IMR-90 (cell line): ENCODE data around the gene TM4SF4. TPM values are rescaled to one million over a fixed set of nuclear protein-coding genes. Genes with fewer than 3 reads are reported as not detected.

Experiments used
- ATAC-seq: fragments of 200-7000 bp; cut with Tn5 transposase; 2 replicates; pipeline ENCODE4 v1.9.1; 2020; ENCODE audit warnings: low read depth, mild to moderate bottlenecking, moderate library complexity
- BruUV-seq: library from RNA; stranded (reverse); fragments of 400-500 nt; replicated peaks from 2 replicates; lab custom pipeline; 2021; lab: Mats Ljungman, UMichigan
- CTCF ChIA-PET: fragments of 300-600 bp; formaldehyde crosslinking; extraction: SDS; loops from one replicate; lab custom pipeline; 2021; ENCODE audit warnings: antibody characterized with exemption; lab: Yijun Ruan, JAX
- POLR2A ChIA-PET: fragments of 300-600 bp; sonication (Branson Sonifier 250); formaldehyde crosslinking; loops from one replicate; lab custom pipeline; 2022; ENCODE audit warnings: antibody characterized with exemption; ENCODE audit not compliant: unreplicated experiment; lab: Charles Lee
- DNase-seq: peaks from one replicate; pipeline ENCODE4 v3.0.0; 2013
- H2AFZ ChIP-seq: replicated peaks from 2 replicates; pipeline ENCODE3; 2013; ENCODE audit warnings: low read length, mild to moderate bottlenecking; ENCODE audit not compliant: poor library complexity
- H2AK5ac ChIP-seq: 2 replicates; pipeline ENCODE4 v1.6.1; 2013; ENCODE audit warnings: low read depth, low read length, inconsistent platforms
- H2AK9ac ChIP-seq: replicated peaks from 2 replicates; pipeline ENCODE3; 2013; ENCODE audit warnings: mild to moderate bottlenecking, low read depth, low read length, moderate library complexity; ENCODE audit not compliant: poor library complexity
- H2BK120ac ChIP-seq: 2 replicates; pipeline ENCODE4 v1.6.1; 2013; ENCODE audit warnings: low read depth, low read length, inconsistent platforms
- H2BK15ac ChIP-seq: 3 replicates; pipeline ENCODE4 v1.6.1; 2013; ENCODE audit warnings: low read depth, low read length, inconsistent platforms
- H2BK20ac ChIP-seq: 2 replicates; pipeline ENCODE4 v1.6.1; 2013; ENCODE audit warnings: low read depth, mild to moderate bottlenecking, inconsistent platforms, low read length, moderate library complexity
- H2BK5ac ChIP-seq: 2 replicates; pipeline ENCODE4 v1.6.1; 2013; ENCODE audit warnings: mild to moderate bottlenecking, low read depth, low read length, inconsistent platforms; ENCODE audit not compliant: poor library complexity, severe bottlenecking
- H3K14ac ChIP-seq: replicated peaks from 2 replicates; pipeline ENCODE4 v1.6.1; 2013; ENCODE audit warnings: low read depth, low read length, inconsistent platforms
- H3K18ac ChIP-seq: 2 replicates; pipeline ENCODE4 v1.6.1; 2013; ENCODE audit warnings: low read depth, low read length, control low read depth
- H3K23ac ChIP-seq: 2 replicates; pipeline ENCODE4 v1.6.1; 2013; ENCODE audit warnings: low read depth, low read length, inconsistent platforms
- H3K27ac ChIP-seq: 2 replicates; pipeline ENCODE4 v1.5.1; 2013; ENCODE audit warnings: mild to moderate bottlenecking, control low read depth, low read length; ENCODE audit not compliant: insufficient read depth
- H3K27me3 ChIP-seq: 2 replicates; pipeline ENCODE4 v1.6.1; 2013; ENCODE audit warnings: low read length; ENCODE audit not compliant: control insufficient read depth, insufficient read depth
- H3K36me3 ChIP-seq: 2 replicates; pipeline ENCODE4 v1.6.1; 2013; ENCODE audit warnings: low read length, mixed read lengths; ENCODE audit not compliant: control insufficient read depth, insufficient read depth
- H3K4ac ChIP-seq: 2 replicates; pipeline ENCODE4 v1.6.1; 2013; ENCODE audit warnings: low read depth, low read length, inconsistent platforms
- H3K4me1 ChIP-seq: 2 replicates; pipeline ENCODE4 v1.6.1; 2013; ENCODE audit warnings: low read length, mixed read lengths; ENCODE audit not compliant: control insufficient read depth, insufficient read depth
- H3K4me2 ChIP-seq: 2 replicates; pipeline ENCODE4 v1.6.1; 2013; ENCODE audit warnings: low read depth, mild to moderate bottlenecking, control low read depth, low read length, moderate library complexity
- H3K4me3 ChIP-seq: 2 replicates; pipeline ENCODE4 v1.5.1; 2013; ENCODE audit warnings: low read depth, mild to moderate bottlenecking, control low read depth, low read length, moderate library complexity; ENCODE audit not compliant: insufficient read depth
- H3K56ac ChIP-seq: 2 replicates; pipeline ENCODE4 v1.6.1; 2013; ENCODE audit warnings: low read length, inconsistent platforms; ENCODE audit not compliant: insufficient read depth; ENCODE audit errors: extremely low read depth
- H3K79me1 ChIP-seq, 2 experiments: 2 replicates each; pipeline ENCODE4 v1.6.1; 2013; ENCODE audit warnings: low read length in 2 of 2, inconsistent platforms in 1 of 2, low read depth in 1 of 2
- H3K9ac ChIP-seq: 2 replicates; pipeline ENCODE4 v1.6.1; 2013; ENCODE audit warnings: low read depth, low read length, control low read depth
- H3K9me1 ChIP-seq: 2 replicates; pipeline ENCODE4 v1.6.1; 2013; ENCODE audit warnings: low read length, inconsistent platforms; ENCODE audit not compliant: insufficient read depth
- H3K9me3 ChIP-seq: 2 replicates; pipeline ENCODE4 v1.6.1; 2013; ENCODE audit warnings: low read length; ENCODE audit not compliant: control insufficient read depth, insufficient read depth
- H4K20me1 ChIP-seq: 2 replicates; pipeline ENCODE4 v1.6.1; 2013; ENCODE audit warnings: low read length, inconsistent platforms; ENCODE audit not compliant: insufficient read depth
- H4K5ac ChIP-seq: 2 replicates; pipeline ENCODE4 v1.6.1; 2013; ENCODE audit warnings: mild to moderate bottlenecking, low read depth, low read length, control low read depth
- H4K8ac ChIP-seq, 2 experiments: 2 replicates each; pipeline ENCODE4 v1.6.1; 2013; ENCODE audit warnings: low read depth in 2 of 2, low read length in 2 of 2, control low read depth in 1 of 2, inconsistent platforms in 1 of 2
- H4K91ac ChIP-seq: 2 replicates; pipeline ENCODE4 v1.6.1; 2013; ENCODE audit warnings: low read depth, low read length, inconsistent platforms; ENCODE audit not compliant: insufficient read depth
- CEBPB ChIP-seq: IDR thresholded peaks from 2 replicates; pipeline ENCODE4 v1.6.1; 2012; ENCODE audit warnings: low read depth, low read length, improper control_type of control experiment
- MXI1 ChIP-seq: IDR thresholded peaks from 2 replicates; pipeline ENCODE4 v1.6.1; 2012; ENCODE audit warnings: low read depth, mild to moderate bottlenecking, low read length, moderate library complexity, borderline replicate concordance
- POLR2A ChIP-seq: IDR thresholded peaks from 2 replicates; pipeline ENCODE4 v1.6.1; 2012; ENCODE audit warnings: mild to moderate bottlenecking, low read depth, low read length
- RCOR1 ChIP-seq: IDR thresholded peaks from 2 replicates; pipeline ENCODE4 v1.6.1; 2012; ENCODE audit warnings: mild to moderate bottlenecking, low read length, improper control_type of control experiment; ENCODE audit not compliant: insufficient replicate concordance
- RFX5 ChIP-seq: IDR thresholded peaks from 2 replicates; pipeline ENCODE4 v1.8.0; 2012; ENCODE audit warnings: low read depth, mild to moderate bottlenecking, low read length, moderate library complexity
- SMC3 ChIP-seq: fragments of 150-350 bp; IDR thresholded peaks from 2 replicates; pipeline ENCODE4 v1.6.1; 2016; ENCODE audit warnings: low read depth, mild to moderate bottlenecking, antibody characterized with exemption, low read length, moderate library complexity
- WGBS, 2 experiments: methylation state at CpG; one replicate each; pipeline versions ENCODE4 v1.1.5 to v1.1.7; 2013; ENCODE audit warnings: missing lambda C conversion rate in 2 of 2; ENCODE audit not compliant: insufficient read length in 1 of 2; ENCODE audit errors: extremely low coverage in 2 of 2; 5-methylcytosine and 5-hydroxymethylcytosine counted together
- dilution Hi-C: fragments of 300-500 bp; cut with HindIII; formaldehyde crosslinking; loops from one replicate; pipeline ENCODE4 v1.14.3; 2018; ENCODE audit warnings: low sequenced_read_pairs; ENCODE audit not compliant: unreplicated experiment
- in situ Hi-C: fragments of 300-500 bp; cut with MboI; formaldehyde crosslinking; loops from 3 replicates; pipeline ENCODE4 v1.14.3; 2019; ENCODE audit warnings: low sequenced_read_pairs, inconsistent platforms, mixed read lengths
- intact Hi-C: fragments of 100-400 bp; cut with micrococcal nuclease; formaldehyde crosslinking; loops from 2 replicates; pipeline ENCODE4 v1.10.0; 2022
- polyA plus RNA-seq, 3 experiments: library from polyadenylated mRNA; depleted of rRNA; stranded (reverse); fragments of >200 nt; gene quantifications; 2 replicates each; pipeline ENCODE4 v1.2.3, GENCODE V29; 2012; ENCODE audit warnings: low replicate concordance in 1 of 3
- total RNA-seq: library from RNA; depleted of rRNA; stranded (reverse); fragments of >200 nt; gene quantifications from 2 replicates; pipeline ENCODE4 v1.2.3, GENCODE V29; 2012
- TF ChIP-seq, protein P1 (sequence below): conservative IDR thresholded peaks from 2 replicates; pipeline ENCODE4 v1.5.1; 2012; ENCODE audit warnings: mild to moderate bottlenecking, low read depth, low read length, improper control_type of control experiment
- TF ChIP-seq, protein P2 (sequence below): fragments of 150-350 bp; IDR thresholded peaks from 2 replicates; pipeline ENCODE4 v1.6.1; 2016; ENCODE audit warnings: low read depth, mild to moderate bottlenecking, low read length, moderate library complexity, borderline replicate concordance

The TM4SF4 gene
- total and polyA plus RNA-seq, 2 of the 4 experiments (the other 2 are of a cell fraction): 0.60 to 1.6 TPM

DNA sequence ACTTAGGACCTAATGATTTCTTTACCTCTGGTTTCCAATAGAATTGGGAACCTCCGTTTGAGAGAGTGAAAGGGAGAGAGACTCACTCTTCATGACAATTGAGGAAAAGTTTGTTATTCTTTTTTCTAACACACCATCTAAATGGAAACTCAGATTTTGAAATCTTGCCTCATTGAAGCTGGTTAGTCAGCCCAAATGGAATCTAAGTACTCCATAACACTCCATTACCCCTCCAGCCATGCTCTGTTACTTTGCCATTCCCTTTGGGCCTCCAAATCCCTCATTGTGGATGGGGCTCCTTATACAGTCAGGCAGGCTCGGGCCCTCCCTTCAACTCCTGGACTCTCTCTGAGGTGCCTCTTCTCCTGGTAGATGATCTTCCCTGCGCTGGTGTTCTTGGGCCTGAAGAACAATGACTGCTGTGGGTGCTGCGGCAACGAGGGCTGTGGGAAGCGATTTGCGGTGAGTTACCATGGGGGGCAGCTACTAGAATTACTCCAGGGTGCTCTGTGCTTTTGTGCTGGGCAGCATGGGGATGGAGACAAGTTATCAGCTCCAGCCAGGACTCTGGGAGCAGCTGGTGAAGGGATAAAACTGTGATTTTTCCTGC lies 1.1 kb downstream of the TM4SF4 start:
- DNase-seq (peak; percentile 19), ATAC-seq (no peak)
- Histone ChIP-seq H2AK5ac (peak overlapping the region; percentile 86), H3K4me2 (no peak overlapping the region), H3K9ac (no peak overlapping the region), H3K79me1 (peaks cover 0 to 11% of the 10 kb centered on the region in 2 experiments; a peak in 2 of 4 replicates), H3K4me1 (peaks cover 22% of the 10 kb centered on the region), H4K20me1 (no peaks in the 10 kb centered on the region), H2BK5ac (peak overlapping the region; percentile 35), H3K9me3 (peaks cover 3% of the 10 kb centered on the region; the same call in 1 of the 2 replicates), H3K27ac (peak overlapping the region; percentile 37), H4K8ac (peak overlapping the region in 1 of 2 experiments; percentile 49; a peak in 2 of 4 replicates), H3K14ac (peak overlapping the region; percentile 66), H3K4me3 (no peak overlapping the region), H2BK20ac (peak overlapping the region; percentile 72; the same call in 1 of the 2 replicates), H3K4ac (peak overlapping the region; percentile 55; the same call in 1 of the 2 replicates), H2AFZ (peak overlapping the region; percentile 59), H3K56ac (no peak overlapping the region), H3K36me3 (no peaks in the 10 kb centered on the region), H3K23ac (no peak overlapping the region), H3K18ac (peak overlapping the region; percentile 58), H4K91ac (peak overlapping the region; percentile 22; the same call in 1 of the 2 replicates), H4K5ac (peak overlapping the region; percentile 45; the same call in 1 of the 2 replicates), H2BK120ac (peak overlapping the region; percentile 77), H3K27me3 (no peaks in the 10 kb centered on the region), H2BK15ac (peak overlapping the region; percentile 94; the same call in 1 of the 3 replicates), H2AK9ac (peak overlapping the region; percentile 10), H3K9me1 (peaks cover 8% of the 10 kb centered on the region)
- dilution Hi-C loops (no loop called here), in situ Hi-C loops (loop anchor here (5.0 kb wide), 1 partner anchor 78 kb away; no protein-coding TSS in a partner anchor), intact Hi-C loops (no loop called here)
- POLR2A ChIA-PET: no interaction called here
- WGBS, 2 experiments: no CpG with 5 or more reads among the region's 7 CpGs
- BruUV-seq: no TSS peak
- CTCF ChIA-PET: no interaction called here
- TF ChIP-seq, protein P1, sequence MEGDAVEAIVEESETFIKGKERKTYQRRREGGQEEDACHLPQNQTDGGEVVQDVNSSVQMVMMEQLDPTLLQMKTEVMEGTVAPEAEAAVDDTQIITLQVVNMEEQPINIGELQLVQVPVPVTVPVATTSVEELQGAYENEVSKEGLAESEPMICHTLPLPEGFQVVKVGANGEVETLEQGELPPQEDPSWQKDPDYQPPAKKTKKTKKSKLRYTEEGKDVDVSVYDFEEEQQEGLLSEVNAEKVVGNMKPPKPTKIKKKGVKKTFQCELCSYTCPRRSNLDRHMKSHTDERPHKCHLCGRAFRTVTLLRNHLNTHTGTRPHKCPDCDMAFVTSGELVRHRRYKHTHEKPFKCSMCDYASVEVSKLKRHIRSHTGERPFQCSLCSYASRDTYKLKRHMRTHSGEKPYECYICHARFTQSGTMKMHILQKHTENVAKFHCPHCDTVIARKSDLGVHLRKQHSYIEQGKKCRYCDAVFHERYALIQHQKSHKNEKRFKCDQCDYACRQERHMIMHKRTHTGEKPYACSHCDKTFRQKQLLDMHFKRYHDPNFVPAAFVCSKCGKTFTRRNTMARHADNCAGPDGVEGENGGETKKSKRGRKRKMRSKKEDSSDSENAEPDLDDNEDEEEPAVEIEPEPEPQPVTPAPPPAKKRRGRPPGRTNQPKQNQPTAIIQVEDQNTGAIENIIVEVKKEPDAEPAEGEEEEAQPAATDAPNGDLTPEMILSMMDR: no peak
- no peak for TF ChIP-seq SMC3
- TF ChIP-seq CEBPB: no peak
- no peak for TF ChIP-seq POLR2A
- no peak for TF ChIP-seq RCOR1
- TF ChIP-seq, protein P2, sequence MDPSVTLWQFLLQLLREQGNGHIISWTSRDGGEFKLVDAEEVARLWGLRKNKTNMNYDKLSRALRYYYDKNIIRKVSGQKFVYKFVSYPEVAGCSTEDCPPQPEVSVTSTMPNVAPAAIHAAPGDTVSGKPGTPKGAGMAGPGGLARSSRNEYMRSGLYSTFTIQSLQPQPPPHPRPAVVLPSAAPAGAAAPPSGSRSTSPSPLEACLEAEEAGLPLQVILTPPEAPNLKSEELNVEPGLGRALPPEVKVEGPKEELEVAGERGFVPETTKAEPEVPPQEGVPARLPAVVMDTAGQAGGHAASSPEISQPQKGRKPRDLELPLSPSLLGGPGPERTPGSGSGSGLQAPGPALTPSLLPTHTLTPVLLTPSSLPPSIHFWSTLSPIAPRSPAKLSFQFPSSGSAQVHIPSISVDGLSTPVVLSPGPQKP: no peak
- TF ChIP-seq RFX5: no peak
- no peak for TF ChIP-seq MXI1
